ENCODE measurements around the gene GALE. TPM values are rescaled to one million over a fixed set of nuclear protein-coding genes. Genes with fewer than 3 reads are reported as not detected.

GALE gene
- total and polyA plus RNA-seq, 2 of the 4 experiments (the other 2 are of a cell fraction), result 31.7 to 39.9 TPM

- H2AFZ ChIP-seq (replicated peaks; ENCODE audit: low read length, poor library complexity), result no peak overlapping the region
- no peak overlapping the region for H3K4ac ChIP-seq (ENCODE audit: low read depth, low read length)
- WGBS, 2 experiments (ENCODE audit: extremely low coverage in 2 of 2, insufficient read length in 1 of 2), result 78% methylated on average over 1 of the region's 3 CpGs; no CpG with 5 or more reads in 1 of the 2 experiments
- no peak overlapping the region for H2AK5ac ChIP-seq (ENCODE audit: low read depth, low read length)
- BruUV-seq (replicated peaks), result no TSS peak
- H4K20me1 ChIP-seq (ENCODE audit: insufficient read depth, low read length), result no peaks in the 10 kb centered on the region
- DNase-seq (no peak), ATAC-seq (ENCODE audit: low read depth) (no peak)
- in situ Hi-C loops (cut with MboI; ENCODE audit: low sequenced_read_pairs), result no loop called here
- H3K23ac ChIP-seq (ENCODE audit: low read depth, low read length), result no peak overlapping the region
- H2BK20ac ChIP-seq (ENCODE audit: low read depth, low read length), result no peak overlapping the region
- peaks cover 33% of the 10 kb centered on the region for H3K36me3 ChIP-seq (ENCODE audit: control insufficient read depth, insufficient read depth, low read length)
- no peak overlapping the region for H4K91ac ChIP-seq (ENCODE audit: insufficient read depth, low read depth, low read length)
- no peaks in the 10 kb centered on the region for H3K27me3 ChIP-seq (ENCODE audit: control insufficient read depth, insufficient read depth, low read length)
- H2BK120ac ChIP-seq (ENCODE audit: low read depth, low read length), result no peak overlapping the region
- H3K9ac ChIP-seq (ENCODE audit: low read depth, low read length), result no peak overlapping the region
- H2AK9ac ChIP-seq (replicated peaks; ENCODE audit: low read depth, low read length, poor library complexity), result no peak overlapping the region
- H4K8ac ChIP-seq (ENCODE audit: low read depth in 2 of 2, low read length in 2 of 2), result no peak overlapping the region
- no peaks in the 10 kb centered on the region for H3K9me1 ChIP-seq (ENCODE audit: insufficient read depth, low read length)
- no peak overlapping the region for H4K5ac ChIP-seq (ENCODE audit: low read depth, low read length)
- dilution Hi-C loops (cut with HindIII; ENCODE audit: low sequenced_read_pairs, unreplicated experiment), result no loop called here
- H3K27ac ChIP-seq (ENCODE audit: insufficient read depth, low read length), result no peak overlapping the region
- H3K9me3 ChIP-seq (ENCODE audit: control insufficient read depth, insufficient read depth, low read length), result no peaks in the 10 kb centered on the region
- no peak overlapping the region for H2BK5ac ChIP-seq (ENCODE audit: low read depth, low read length, poor library complexity, severe bottlenecking)
- no peak overlapping the region for H3K14ac ChIP-seq (replicated peaks; ENCODE audit: low read depth, low read length)
- POLR2A ChIA-PET (ENCODE audit: unreplicated experiment), result no interaction called here
- H3K56ac ChIP-seq (ENCODE audit: extremely low read depth, insufficient read depth, low read length), result no peak overlapping the region
- TF ChIP-seq CEBPB (IDR thresholded peaks at IDR 0.05; ENCODE audit: low read depth, low read length), result no peak
- no peak for TF ChIP-seq FOS (IDR thresholded peaks at IDR 0.05; ENCODE audit: low read depth, low read length)
- no peak for TF ChIP-seq RFX5 (IDR thresholded peaks at IDR 0.05; ENCODE audit: low read depth, low read length)
- TF ChIP-seq SMC3 (IDR thresholded peaks at IDR 0.05; ENCODE audit: low read depth, low read length), result no peak
- no peak for TF ChIP-seq NFE2L2 (IDR thresholded peaks at IDR 0.05; ENCODE audit: low read depth, low read length)
- no peak for TF ChIP-seq MXI1 (IDR thresholded peaks at IDR 0.05; ENCODE audit: borderline replicate concordance, low read depth, low read length)
- TF ChIP-seq MAZ (IDR thresholded peaks at IDR 0.05; ENCODE audit: borderline replicate concordance, low read depth, low read length), result no peak
- TF ChIP-seq BHLHE40 (IDR thresholded peaks at IDR 0.05; ENCODE audit: low read depth, low read length), result no peak
- no peak for TF ChIP-seq MAFK (IDR thresholded peaks at IDR 0.05; ENCODE audit: low read depth, low read length)
- TF ChIP-seq CTCF (conservative IDR thresholded peaks at IDR 0.05; ENCODE audit: low read depth, low read length), result no peak
- TF ChIP-seq RAD21 (IDR thresholded peaks at IDR 0.05; ENCODE audit: low read length), result no peak
- no peak for TF ChIP-seq CHD1 (IDR thresholded peaks at IDR 0.05; ENCODE audit: low read depth, low read length)
- no peak for TF ChIP-seq POLR2A (IDR thresholded peaks at IDR 0.05; ENCODE audit: low read depth, low read length)
- no peak for TF ChIP-seq RCOR1 (IDR thresholded peaks at IDR 0.05; ENCODE audit: insufficient replicate concordance, low read length)
- no peaks in the 10 kb centered on the region; a peak in 1 of 4 replicates for H3K79me1 ChIP-seq (ENCODE audit: low read depth in 1 of 2, low read length in 2 of 2)
- intact Hi-C loops (cut with micrococcal nuclease), result no loop called here
- CTCF ChIA-PET, result no interaction called here
- no peak overlapping the region for H2BK15ac ChIP-seq (ENCODE audit: low read depth, low read length)
- H3K4me2 ChIP-seq (ENCODE audit: low read depth, low read length), result no peak overlapping the region
- no peak overlapping the region for H3K4me3 ChIP-seq (ENCODE audit: insufficient read depth, low read depth, low read length)
- H3K4me1 ChIP-seq (ENCODE audit: control insufficient read depth, insufficient read depth, low read length), result no peaks in the 10 kb centered on the region
- H3K18ac ChIP-seq (ENCODE audit: low read depth, low read length), result no peak overlapping the region
Measured at GRCh38 chr1:23817633-23818032, 17.1 kb upstream of the GALE start.

All from IMR-90 (cell line).